Spleen (tissue), 7 donors: Measurements from ENCODE around the gene KIF17.
"Not testable (repeated sequence)": the region's sequence is repeated elsewhere in the genome, so short reads cannot be mapped to it uniquely, and the experiment has no call there.

Source experiments
- CTCF ChIP-seq, 11 experiments: fragments of 200-600 bp in 7 of 11; fragments of 450-650 bp in 4 of 11; sonication (generic) in 4 of 11; IDR thresholded peaks in 8 of 11; conservative IDR thresholded peaks in 3 of 11; 1 replicate in 7 of 11; 2 replicates in 4 of 11; pipeline versions ENCODE4 v1.4.0 to v1.8.0; 2016 to 2021; ENCODE audit warnings: antibody characterized with exemption in 11 of 11, inconsistent platforms in 4 of 11, mild to moderate bottlenecking in 1 of 11
- POLR2A ChIP-seq, 3 donors: fragments of 450-650 bp; IDR thresholded peaks; one replicate each; pipeline ENCODE4 v1.5.1; 2017; ENCODE audit warnings: antibody characterized with exemption in 3 of 3, mild to moderate bottlenecking in 1 of 3
- POLR2AphosphoS5 ChIP-seq, 3 donors: sonication (generic); formaldehyde crosslinking; IDR thresholded peaks; one replicate each; pipeline ENCODE4 v1.5.1; 2017; ENCODE audit warnings: antibody characterized with exemption in 3 of 3
- donor health status: DM: no; HTN: no; CAD: no; lungs with moderate emphysema.
- donor health status: DM: no; HTN: no; CAD: no.
- donor health status: DM: no; HTN: no; CAD: no.

- TF ChIP-seq CTCF (IDR thresholded peaks at IDR 0.05 in 8 of 11, conservative IDR thresholded peaks at IDR 0.05 in 3 of 11); POLR2A (IDR thresholded peaks at IDR 0.05); POLR2AphosphoS5 (IDR thresholded peaks at IDR 0.05): not testable (repeated sequence)
These were observed 606 bp upstream of the KIF17 start for GRCh38 chr1:20718343-20718882.
